K562 (cell line): ENCODE measurements around the gene ASIC1. TPM values are rescaled to one million over a fixed set of nuclear protein-coding genes. Genes with fewer than 3 reads are reported as not detected.
A peak's percentile ranks its signal among the peaks of the same experiment; 100 is the strongest.

ENCODE experiments used
- CREB3 ChIP-seq: fragments of 450-650 bp; conservative IDR thresholded peaks from 2 replicates; pipeline ENCODE4 v1.6.1; 2016; ENCODE audit warnings: missing genetic modification characterization, low read depth, mild to moderate bottlenecking, missing compliant biosample characterization, moderate library complexity
- E2F6 ChIP-seq, 2 experiments: IDR thresholded peaks; 2 replicates each; pipeline ENCODE4 v1.6.1; 2011; ENCODE audit warnings: borderline replicate concordance in 1 of 2, control low read depth in 1 of 2, low read depth in 1 of 2, low read length in 1 of 2, mild to moderate bottlenecking in 1 of 2, mixed read lengths in 1 of 2, moderate library complexity in 1 of 2; ENCODE audit not compliant: insufficient read depth in 1 of 2, insufficient read length in 1 of 2, poor library complexity in 1 of 2, severe bottlenecking in 1 of 2; ENCODE audit errors: extremely low read depth in 1 of 2
- ESRRA ChIP-seq: fragments of 450-650 bp; IDR thresholded peaks from 2 replicates; pipeline ENCODE4 v1.6.1; 2014; ENCODE audit warnings: low read depth, mild to moderate bottlenecking, moderate library complexity, borderline replicate concordance
- FOXK1 ChIP-seq: sonication (generic); formaldehyde crosslinking; IDR thresholded peaks from 2 replicates; pipeline ENCODE4 v1.8.0; 2022; ENCODE audit warnings: missing genetic modification reagents, mild to moderate bottlenecking, borderline replicate concordance
- GABPB1 ChIP-seq: sonication (generic); formaldehyde crosslinking; IDR thresholded peaks from 2 replicates; pipeline ENCODE4 v1.8.0; 2022; ENCODE audit warnings: mild to moderate bottlenecking, missing genetic modification reagents
- HDAC2 ChIP-seq: fragments of 450-650 bp; IDR thresholded peaks from 2 replicates; pipeline ENCODE4 v1.6.1; 2016; ENCODE audit warnings: mild to moderate bottlenecking
- MAX ChIP-seq: sonication (generic); formaldehyde crosslinking; IDR thresholded peaks from 2 replicates; pipeline ENCODE4 v1.9.0; 2022; ENCODE audit warnings: mild to moderate bottlenecking, missing genetic modification reagents
- MTF1 ChIP-seq: fragments of 250-450 bp; sonication (Bioruptor Pico); IDR thresholded peaks from 2 replicates; pipeline ENCODE4 v1.9.0; 2021; ENCODE audit warnings: moderate library complexity, mild to moderate bottlenecking, inconsistent platforms, borderline replicate concordance
- NBN ChIP-seq: fragments of 450-650 bp; IDR thresholded peaks from 2 replicates; pipeline ENCODE4 v1.6.1; 2016; ENCODE audit warnings: low read depth, mild to moderate bottlenecking
- PHF8 ChIP-seq: fragments of 200-600 bp; sonication (generic); IDR thresholded peaks from 2 replicates; pipeline ENCODE4 v1.6.1; 2012; ENCODE audit warnings: mixed run types, mild to moderate bottlenecking, inconsistent platforms, low read length, moderate library complexity, borderline replicate concordance
- POLR2G ChIP-seq: fragments of 200-400 bp; formaldehyde crosslinking; IDR thresholded peaks from 2 replicates; pipeline ENCODE4 v1.6.1; 2017; ENCODE audit warnings: low read depth, mild to moderate bottlenecking, antibody characterized with exemption, low read length, moderate library complexity
- RBM39 ChIP-seq: fragments of 200-400 bp; formaldehyde crosslinking; optimal IDR thresholded peaks from 2 replicates; pipeline ENCODE3; 2018; ENCODE audit warnings: low read depth, low read length
- TBP ChIP-seq: optimal IDR thresholded peaks from 2 replicates; pipeline ENCODE3; 2011; ENCODE audit warnings: low read depth, low read length, improper control_type of control experiment
- UBTF ChIP-seq, 2 experiments: IDR thresholded peaks; 2 replicates each; pipeline ENCODE4 v1.6.1; 2012; ENCODE audit warnings: improper control_type of control experiment in 2 of 2, low read depth in 2 of 2, low read length in 2 of 2, borderline replicate concordance in 1 of 2
- ZNF24 ChIP-seq: fragments of 450-650 bp; IDR thresholded peaks from 2 replicates; pipeline ENCODE4 v1.6.1; 2016
- ZNF316 ChIP-seq: fragments of 450-650 bp; IDR thresholded peaks from 2 replicates; pipeline ENCODE4 v1.6.1; 2016
- ZNF592 ChIP-seq: fragments of 450-650 bp; IDR thresholded peaks from 2 replicates; pipeline ENCODE4 v1.6.1; 2017; ENCODE audit warnings: antibody characterized with exemption, mild to moderate bottlenecking
- polyA plus RNA-seq, 8 experiments: library from polyadenylated mRNA; depleted of rRNA in 4 of 8; stranded (reverse) in 5 of 8; unstranded in 3 of 8; fragments of >200 nt; fragmentation: Nextera tagmentation in 2 of 8; fragmentation: Illumina TruSeq in 1 of 8; extraction: Ambion mirVana in 2 of 8; extraction: Trizol in 1 of 8; gene quantifications; 2 replicates each; pipeline versions ENCODE4 v1.2.1 to v1.2.3, GENCODE V29; 2011 to 2014; ENCODE audit warnings: inconsistent platforms in 1 of 8, missing spikeins in 1 of 8
- total RNA-seq, 7 experiments: library from RNA; depleted of rRNA in 6 of 7; stranded (reverse); fragments of >200 nt in 6 of 7; fragmentation: Illumina TruSeq in 2 of 7; extraction: Trizol in 2 of 7; gene quantifications; 2 replicates each; pipeline versions ENCODE4 v1.2.1 to v1.2.3, GENCODE V29; 2011 to 2021; ENCODE audit warnings: low replicate concordance in 1 of 7

Gene ASIC1
- total and polyA plus RNA-seq, 9 of the 15 experiments (the other 6 are each of a cell fraction or from before 2014, with no cell fraction given) = 0.01 to 1.7 (median 0.45) TPM

DNA sequence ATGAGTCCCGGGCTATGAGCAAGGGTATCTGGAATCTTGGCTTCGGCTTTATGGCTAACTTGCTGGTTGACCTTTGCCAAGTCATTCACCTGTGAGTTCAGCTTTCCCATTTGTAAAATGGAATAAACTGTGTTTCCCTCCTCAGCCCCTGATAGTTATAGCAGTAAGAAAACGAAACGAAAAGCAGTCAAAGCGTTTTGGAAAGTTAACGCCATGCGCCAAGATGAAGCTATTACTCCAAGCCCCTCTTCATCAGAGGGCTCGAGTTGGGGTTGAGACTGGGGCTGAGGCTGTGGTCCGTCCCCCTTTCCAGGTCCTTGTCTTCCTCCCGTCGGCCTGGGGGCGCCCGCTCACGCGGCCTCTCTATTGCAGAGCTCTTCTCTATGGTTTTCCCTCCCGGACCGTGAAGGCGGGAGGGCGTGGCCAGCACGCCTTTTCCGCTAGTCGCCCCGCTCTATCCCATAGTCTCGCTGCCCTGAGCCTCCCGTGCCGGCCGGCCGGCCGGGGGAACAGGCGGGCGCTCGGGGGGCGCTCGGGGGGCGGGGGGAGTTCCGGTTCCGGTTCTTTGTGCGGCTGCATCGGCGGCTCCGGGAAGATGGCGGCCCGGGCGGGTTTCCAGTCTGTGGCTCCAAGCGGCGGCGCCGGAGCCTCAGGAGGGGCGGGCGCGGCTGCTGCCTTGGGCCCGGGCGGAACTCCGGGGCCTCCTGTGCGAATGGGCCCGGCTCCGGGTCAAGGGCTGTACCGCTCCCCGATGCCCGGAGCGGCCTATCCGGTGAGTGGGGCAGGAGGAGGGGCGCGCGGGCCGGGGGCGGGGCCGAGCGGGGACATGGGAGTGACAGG lies 27.6 kb downstream of the ASIC1 start, which contains the start of gene SMARCD1 (continued):
- peak in 1 of 2 experiments; percentile 38 for TF ChIP-seq E2F6 (IDR thresholded peaks at IDR 0.05; ENCODE audit: borderline replicate concordance in 1 of 2, extremely low read depth in 1 of 2, insufficient read depth in 1 of 2, insufficient read length in 1 of 2, low read depth in 1 of 2, low read length in 1 of 2, poor library complexity in 1 of 2, severe bottlenecking in 1 of 2)
- TF ChIP-seq ESRRA = peak; percentile 48; the same call in 1 of the 2 replicates
- TF ChIP-seq PHF8 = peak; percentile 71; the same call in 1 of the 2 replicates
- TF ChIP-seq FOXK1 = no peak
- TF ChIP-seq POLR2G = peak; percentile 85
- TF ChIP-seq ZNF316 = peak; percentile 62; the same call in 1 of the 2 replicates
- TF ChIP-seq CREB3 (tag) = no peak
- no peak for TF ChIP-seq MTF1 (CRISPR knock-in tag)
- peak; percentile 81 for TF ChIP-seq NBN
- TF ChIP-seq RBM39 = no peak
- TF ChIP-seq ZNF24 = peak; percentile 45; the same call in 1 of the 2 replicates
- TF ChIP-seq GABPB1 (CRISPR knock-in tag) = peak; percentile 72
- TF ChIP-seq UBTF (IDR thresholded peaks at IDR 0.05; ENCODE audit: borderline replicate concordance in 1 of 2, low read depth in 2 of 2, low read length in 2 of 2) = peak; percentile 18 to 28; a peak in 1 of 4 replicates
- TF ChIP-seq HDAC2 = peak; percentile 71
- peak; percentile 44 for TF ChIP-seq MAX (CRISPR knock-in tag)
- peak; percentile 74 for TF ChIP-seq TBP
- no peak for TF ChIP-seq ZNF592
